MM.1S (cell line): ENCODE measurements around the gene ZNF534.
"Not testable (repeated sequence)": the region's sequence is repeated elsewhere in the genome, so short reads cannot be mapped to it uniquely, and the experiment has no call there.

ENCODE experiments used
- DNase-seq: peaks from one replicate; pipeline ENCODE4 v3.0.0-alpha.2; 2015
- H2AFZ ChIP-seq: fragments of 300-600 bp; sonication (generic); 2 replicates; pipeline ENCODE4 v1.6.0; 2016; ENCODE audit warnings: antibody characterized with exemption, low read length
- H3F3A ChIP-seq: fragments of 300-600 bp; sonication (generic); 2 replicates; pipeline ENCODE4 v1.6.1; 2016; ENCODE audit warnings: mild to moderate bottlenecking, antibody characterized with exemption, low read length, moderate library complexity, mixed read lengths; ENCODE audit not compliant: insufficient read depth
- H3K27ac ChIP-seq: fragments of 300-600 bp; sonication (generic); 2 replicates; pipeline ENCODE4 v1.5.1; 2016; ENCODE audit warnings: mild to moderate bottlenecking, low read length
- H3K27me3 ChIP-seq: fragments of 300-600 bp; sonication (generic); replicated peaks from 2 replicates; pipeline ENCODE4 v1.6.0; 2016; ENCODE audit warnings: low read length; ENCODE audit not compliant: insufficient read depth
- H3K36me3 ChIP-seq: fragments of 300-600 bp; sonication (generic); replicated peaks from 2 replicates; pipeline ENCODE4 v1.6.1; 2016; ENCODE audit warnings: mild to moderate bottlenecking, low read length, mixed read lengths; ENCODE audit not compliant: insufficient read depth
- H3K4me1 ChIP-seq: fragments of 300-600 bp; sonication (generic); 2 replicates; pipeline ENCODE4 v1.6.1; 2016; ENCODE audit warnings: low read length, mixed read lengths
- H3K4me2 ChIP-seq: fragments of 300-600 bp; sonication (generic); 2 replicates; pipeline ENCODE4 v1.6.0; 2016; ENCODE audit warnings: low read depth, low read length
- H3K4me3 ChIP-seq: fragments of 300-600 bp; sonication (generic); 2 replicates; pipeline ENCODE4 v1.5.1; 2016; ENCODE audit warnings: low read length, mixed read lengths
- H3K79me2 ChIP-seq: fragments of 300-600 bp; sonication (generic); 2 replicates; pipeline ENCODE4 v1.6.1; 2016; ENCODE audit warnings: mixed run types, low read length, mixed read lengths
- H3K9ac ChIP-seq: fragments of 300-600 bp; sonication (generic); 2 replicates; pipeline ENCODE4 v1.6.1; 2016; ENCODE audit warnings: low read length, mixed read lengths
- H3K9me2 ChIP-seq: fragments of 300-600 bp; sonication (generic); replicated peaks from 2 replicates; pipeline ENCODE4 v1.6.1; 2016; ENCODE audit warnings: mild to moderate bottlenecking, low read length, mixed read lengths; ENCODE audit not compliant: insufficient read depth
- H3K9me3 ChIP-seq: fragments of 300-600 bp; sonication (generic); replicated peaks from 2 replicates; pipeline ENCODE4 v1.6.1; 2016; ENCODE audit warnings: mild to moderate bottlenecking, low read length, mixed read lengths; ENCODE audit not compliant: insufficient read depth
- H4K20me1 ChIP-seq: fragments of 300-600 bp; sonication (generic); 2 replicates; pipeline ENCODE4 v1.6.1; 2016; ENCODE audit warnings: mild to moderate bottlenecking, low read length, moderate library complexity, mixed read lengths; ENCODE audit not compliant: insufficient read depth

Gene ZNF534

DNA sequence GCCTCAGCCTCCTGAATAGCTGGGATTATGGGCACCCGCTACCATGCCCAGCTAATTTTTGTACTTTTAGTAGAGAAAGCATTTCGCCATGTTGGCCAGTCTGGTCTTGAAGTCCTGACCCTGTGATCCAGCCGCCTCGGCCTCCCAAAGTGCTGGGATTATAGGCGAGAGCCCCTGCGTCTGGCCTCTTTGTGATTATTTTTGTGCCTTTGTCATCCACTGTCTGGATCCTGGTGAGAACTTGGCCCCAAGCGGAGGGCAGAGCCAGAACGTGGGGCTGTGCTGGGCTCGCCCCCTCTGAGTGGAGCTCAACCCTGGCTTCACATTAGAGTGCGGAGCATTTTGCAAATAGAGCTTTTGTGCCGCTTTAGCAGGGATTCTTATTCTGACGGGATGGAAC, 72.0 kb downstream of the ZNF534 start:
- H3K9me3 ChIP-seq, H3K27ac ChIP-seq, H3K79me2 ChIP-seq, H3K4me1 ChIP-seq, H3K9ac ChIP-seq, H4K20me1 ChIP-seq, H3K27me3 ChIP-seq, H3K4me2 ChIP-seq, H2AFZ ChIP-seq, H3F3A ChIP-seq, H3K36me3 ChIP-seq, H3K9me2 ChIP-seq, DNase-seq, H3K4me3 ChIP-seq: not testable (repeated sequence)
